Breast epithelium (tissue), 4 donors: ENCODE results near the gene ZNF831. TPM values are rescaled to one million over a fixed set of nuclear protein-coding genes. Genes with fewer than 3 reads are reported as not detected.

Experiments used
- DNase-seq, 2 donors: peaks; one replicate each; pipeline ENCODE4 v3.0.0-alpha.2; 2019; ENCODE audit warnings: low spot score in 2 of 2
- H3K27ac ChIP-seq, 2 donors: fragments of 200-600 bp; sonication (generic) in 1 of 2; one replicate each; pipeline ENCODE4 v1.5.1; 2016 to 2019; ENCODE audit warnings: mild to moderate bottlenecking in 1 of 2
- H3K27me3 ChIP-seq, 2 donors: fragments of 200-600 bp; sonication (generic) in 1 of 2; one replicate each; pipeline versions ENCODE4 v1.5.1 to v1.6.0; 2017 to 2019; ENCODE audit warnings: control low read depth in 1 of 2, mild to moderate bottlenecking in 1 of 2
- H3K36me3 ChIP-seq: fragments of 200-600 bp; one replicate; pipeline ENCODE4 v1.5.1; 2019
- H3K4me1 ChIP-seq, 2 donors: fragments of 200-600 bp; sonication (generic); one replicate each; pipeline ENCODE4 v1.5.1; 2016 to 2019; ENCODE audit warnings: control low read depth in 1 of 2
- H3K4me3 ChIP-seq, 3 donors: fragments of 200-600 bp; sonication (generic); 1 replicate in 2 of 3; 2 replicates in 1 of 3; pipeline ENCODE4 v1.5.1; 2016 to 2019; ENCODE audit warnings: mild to moderate bottlenecking in 3 of 3, moderate library complexity in 2 of 3
- H3K9me3 ChIP-seq, 2 donors: fragments of 200-600 bp; sonication (generic) in 1 of 2; one replicate each; pipeline ENCODE4 v1.5.1; 2016 to 2019; ENCODE audit warnings: control low read depth in 1 of 2
- CTCF ChIP-seq, 3 donors: fragments of 450-650 bp; IDR thresholded peaks; one replicate each; pipeline ENCODE4 v1.5.1; 2016 to 2017; ENCODE audit warnings: antibody characterized with exemption in 3 of 3, mild to moderate bottlenecking in 3 of 3, moderate library complexity in 3 of 3
- POLR2A ChIP-seq: fragments of 450-650 bp; IDR thresholded peaks from one replicate; pipeline ENCODE4 v1.6.1; 2016; ENCODE audit warnings: antibody characterized with exemption, mild to moderate bottlenecking, moderate library complexity
- POLR2AphosphoS5 ChIP-seq, 3 donors: sonication (generic); formaldehyde crosslinking; IDR thresholded peaks; one replicate each; pipeline ENCODE4 v1.6.1; 2017; ENCODE audit warnings: antibody characterized with exemption in 3 of 3
- intact Hi-C: fragments of 100-400 bp; cut with DNase I; formaldehyde crosslinking; loops from one replicate; pipeline ENCODE4 v1.15.1; 2023; ENCODE audit warnings: low total_unique reads
- total RNA-seq, 3 donors: library from RNA; depleted of rRNA; stranded (reverse); fragments of >200 nt; gene quantifications; one replicate each; pipeline ENCODE4 v1.1.0, GENCODE V29; 2016

The ZNF831 gene
- total RNA-seq, 3 donors from 2014 or later: 0.48 to 1.6 (median 1.2) TPM

- H3K4me3 ChIP-seq: no peak overlapping the region
- H3K27me3 ChIP-seq: peaks cover 0 to 7% of the 10 kb centered on the region in 2 donors
- no peak overlapping the region for H3K27ac ChIP-seq
- no peak for DNase-seq
- no peaks in the 10 kb centered on the region for H3K36me3 ChIP-seq
- no peaks in the 10 kb centered on the region for H3K4me1 ChIP-seq
- no peaks in the 10 kb centered on the region for H3K9me3 ChIP-seq
- no peak for TF ChIP-seq POLR2A
- TF ChIP-seq CTCF (IDR thresholded peaks at IDR 0.05): no peak
- no peak for TF ChIP-seq POLR2AphosphoS5 (IDR thresholded peaks at IDR 0.05)
- intact Hi-C loops: no loop called here
These were observed 101.7 kb downstream of the ZNF831 start for GRCh38 chr20:59265298-59265697.

GRCh38 chr20:59268870-59269269 is 105.2 kb downstream of the ZNF831 start:
- Histone ChIP-seq H3K36me3 (no peaks in the 10 kb centered on the region), H3K27me3 (peaks cover 0 to 22% of the 10 kb centered on the region in 2 donors), H3K9me3 (no peaks in the 10 kb centered on the region), H3K27ac (no peak overlapping the region), H3K4me1 (no peaks in the 10 kb centered on the region), H3K4me3 (no peak overlapping the region)
- TF ChIP-seq POLR2AphosphoS5 (IDR thresholded peaks at IDR 0.05): no peak
- no peak for TF ChIP-seq POLR2A
- DNase-seq: no peak
- intact Hi-C loops: no loop called here

DNA sequence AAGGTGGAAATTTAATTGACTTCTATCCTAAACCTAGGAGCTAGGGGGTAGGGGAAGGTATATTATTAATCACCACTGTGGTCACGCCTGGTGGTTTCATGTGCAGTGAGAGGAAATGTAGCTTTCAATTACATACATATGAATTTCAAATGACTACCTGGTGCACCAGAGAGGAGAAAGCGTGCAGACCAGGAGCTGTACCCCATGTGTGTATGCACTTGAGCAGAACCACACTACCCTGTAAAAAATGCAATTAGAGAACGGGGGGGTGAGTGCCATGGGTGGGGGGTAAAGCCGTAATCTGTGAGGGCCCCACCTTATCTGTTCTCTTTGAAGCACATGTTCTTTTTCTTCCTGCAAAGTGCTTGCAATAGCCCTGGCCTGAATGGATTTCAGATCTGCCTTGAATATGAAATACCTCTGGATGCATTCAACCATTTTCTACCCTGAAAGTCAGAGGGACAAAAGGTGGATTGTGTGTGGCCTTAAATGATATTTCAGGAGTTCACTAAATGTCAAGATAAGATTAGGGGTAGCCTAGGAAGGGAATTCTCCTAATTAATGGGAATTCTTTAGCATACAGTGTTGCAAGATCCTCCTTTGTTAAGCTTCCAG is 105.9 kb downstream of the ZNF831 start:
- intact Hi-C loops: no loop called here
- Histone ChIP-seq H3K36me3 (no peaks in the 10 kb centered on the region), H3K27me3 (peaks cover 0 to 22% of the 10 kb centered on the region in 2 donors), H3K27ac (no peak overlapping the region), H3K9me3 (no peaks in the 10 kb centered on the region), H3K4me3 (no peak overlapping the region), H3K4me1 (no peaks in the 10 kb centered on the region)
- no peak for DNase-seq
- TF ChIP-seq CTCF (IDR thresholded peaks at IDR 0.05) (no peak), POLR2A (no peak), POLR2AphosphoS5 (IDR thresholded peaks at IDR 0.05) (no peak)

DNA sequence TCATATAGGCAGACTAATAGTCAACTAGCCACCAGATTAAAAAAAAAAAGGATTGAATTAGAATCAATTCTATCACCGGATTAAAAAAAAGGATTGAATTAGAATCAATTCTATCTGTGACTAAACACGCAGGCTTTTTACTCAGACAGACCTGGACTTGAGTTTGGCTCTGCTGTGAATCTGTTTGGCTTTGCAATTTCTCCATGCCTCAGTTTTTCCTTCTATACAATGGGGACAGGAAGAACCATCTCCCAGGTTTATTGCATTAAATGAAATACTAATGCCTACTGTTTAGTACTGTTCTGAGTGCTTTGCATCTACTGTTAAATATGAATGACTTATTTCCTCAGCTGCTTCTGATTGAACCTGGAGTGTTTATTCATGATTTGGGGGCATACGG is 106.8 kb downstream of the ZNF831 start:
- intact Hi-C loops: no loop called here
- no peak overlapping the region for H3K4me3 ChIP-seq
- peaks cover 0 to 26% of the 10 kb centered on the region in 2 donors for H3K27me3 ChIP-seq
- no peaks in the 10 kb centered on the region for H3K9me3 ChIP-seq
- no peaks in the 10 kb centered on the region for H3K4me1 ChIP-seq
- DNase-seq: no peak
- TF ChIP-seq POLR2A: no peak
- no peak for TF ChIP-seq CTCF (IDR thresholded peaks at IDR 0.05)
- no peak for TF ChIP-seq POLR2AphosphoS5 (IDR thresholded peaks at IDR 0.05)
- H3K36me3 ChIP-seq: no peaks in the 10 kb centered on the region
- no peak overlapping the region for H3K27ac ChIP-seq

GRCh38 chr20:59273739-59274357 is 110.2 kb downstream of the ZNF831 start:
- Histone ChIP-seq H3K36me3 (no peaks in the 10 kb centered on the region), H3K27ac (no peak overlapping the region), H3K4me1 (no peaks in the 10 kb centered on the region), H3K9me3 (no peaks in the 10 kb centered on the region), H3K27me3 (peaks cover 0 to 36% of the 10 kb centered on the region in 2 donors), H3K4me3 (no peak overlapping the region)
- intact Hi-C loops: no loop called here
- no peak for TF ChIP-seq CTCF (IDR thresholded peaks at IDR 0.05)
- TF ChIP-seq POLR2A: no peak
- no peak for TF ChIP-seq POLR2AphosphoS5 (IDR thresholded peaks at IDR 0.05)
- no peak for DNase-seq
